SK-N-SH (cell line): ENCODE results near the gene TBCEL.

Experiments used
- EP300 ChIP-seq, 2 experiments: IDR thresholded peaks; 2 replicates each; pipeline versions ENCODE4 v1.4.0 to v1.6.1; 2012; ENCODE audit warnings: borderline replicate concordance in 1 of 2, low read depth in 1 of 2, low read length in 1 of 2
- FOSL2 ChIP-seq: IDR thresholded peaks from 2 replicates; pipeline ENCODE4 v1.4.0; 2012; ENCODE audit warnings: low read depth, mild to moderate bottlenecking, moderate library complexity, borderline replicate concordance
- JUND ChIP-seq: IDR thresholded peaks from 2 replicates; pipeline ENCODE4 v1.4.0; 2012
- NFIC ChIP-seq: IDR thresholded peaks from 2 replicates; pipeline ENCODE4 v1.4.0; 2012; ENCODE audit warnings: borderline replicate concordance
- POLR2AphosphoS5 ChIP-seq: IDR thresholded peaks from 2 replicates; pipeline ENCODE4 v1.6.1; 2012; ENCODE audit warnings: low read depth, low read length
- RCOR1 ChIP-seq: fragments of 150-350 bp; IDR thresholded peaks from 2 replicates; pipeline ENCODE4 v1.6.1; 2017; ENCODE audit warnings: antibody characterized with exemption, low read length
- TAF1 ChIP-seq: IDR thresholded peaks from 2 replicates; pipeline ENCODE4 v1.6.1; 2012; ENCODE audit warnings: low read depth, mild to moderate bottlenecking, low read length, moderate library complexity, borderline replicate concordance
- TF ChIP-seq, protein P1 (sequence below): fragments of 200-600 bp; sonication (generic); IDR thresholded peaks from 2 replicates; pipeline ENCODE4 v1.6.1; 2017; ENCODE audit warnings: antibody characterized with exemption, mild to moderate bottlenecking, moderate library complexity
- TF ChIP-seq, protein P2 (sequence below): IDR thresholded peaks from 2 replicates; pipeline ENCODE4 v1.4.0; 2012; ENCODE audit warnings: low read depth
- TF ChIP-seq, protein P3 (sequence below): IDR thresholded peaks from 2 replicates; pipeline ENCODE4 v1.6.1; 2012; ENCODE audit warnings: mild to moderate bottlenecking, low read depth, low read length, moderate library complexity

DNA sequence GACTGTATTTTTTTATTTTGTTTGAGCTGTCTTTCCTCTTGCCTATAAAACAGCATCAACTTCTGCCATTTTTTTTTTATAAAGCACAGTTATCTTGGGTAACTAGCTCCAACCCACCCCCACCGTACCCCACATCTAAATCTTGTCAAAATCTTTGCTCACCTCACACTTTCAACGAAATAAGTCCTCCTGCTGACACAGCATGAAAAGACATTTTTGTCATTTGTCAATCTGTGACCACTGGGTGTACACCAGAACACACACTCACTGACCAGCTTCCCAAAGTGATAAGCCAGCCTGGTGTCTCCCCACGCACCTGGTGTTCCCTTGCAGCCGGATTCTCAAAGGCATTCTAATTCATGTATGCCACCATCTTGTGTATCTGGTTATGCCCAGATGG is 75.5 kb downstream of the TBCEL start:
- TF ChIP-seq, protein P1, sequence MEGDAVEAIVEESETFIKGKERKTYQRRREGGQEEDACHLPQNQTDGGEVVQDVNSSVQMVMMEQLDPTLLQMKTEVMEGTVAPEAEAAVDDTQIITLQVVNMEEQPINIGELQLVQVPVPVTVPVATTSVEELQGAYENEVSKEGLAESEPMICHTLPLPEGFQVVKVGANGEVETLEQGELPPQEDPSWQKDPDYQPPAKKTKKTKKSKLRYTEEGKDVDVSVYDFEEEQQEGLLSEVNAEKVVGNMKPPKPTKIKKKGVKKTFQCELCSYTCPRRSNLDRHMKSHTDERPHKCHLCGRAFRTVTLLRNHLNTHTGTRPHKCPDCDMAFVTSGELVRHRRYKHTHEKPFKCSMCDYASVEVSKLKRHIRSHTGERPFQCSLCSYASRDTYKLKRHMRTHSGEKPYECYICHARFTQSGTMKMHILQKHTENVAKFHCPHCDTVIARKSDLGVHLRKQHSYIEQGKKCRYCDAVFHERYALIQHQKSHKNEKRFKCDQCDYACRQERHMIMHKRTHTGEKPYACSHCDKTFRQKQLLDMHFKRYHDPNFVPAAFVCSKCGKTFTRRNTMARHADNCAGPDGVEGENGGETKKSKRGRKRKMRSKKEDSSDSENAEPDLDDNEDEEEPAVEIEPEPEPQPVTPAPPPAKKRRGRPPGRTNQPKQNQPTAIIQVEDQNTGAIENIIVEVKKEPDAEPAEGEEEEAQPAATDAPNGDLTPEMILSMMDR: no peak
- TF ChIP-seq EP300 (IDR thresholded peaks at IDR 0.05; ENCODE audit: borderline replicate concordance in 1 of 2, low read depth in 1 of 2, low read length in 1 of 2) (no peak), TAF1 (no peak), NFIC (no peak), RCOR1 (no peak), POLR2AphosphoS5 (no peak), JUND (no peak), FOSL2 (no peak)
- TF ChIP-seq, protein P2, sequence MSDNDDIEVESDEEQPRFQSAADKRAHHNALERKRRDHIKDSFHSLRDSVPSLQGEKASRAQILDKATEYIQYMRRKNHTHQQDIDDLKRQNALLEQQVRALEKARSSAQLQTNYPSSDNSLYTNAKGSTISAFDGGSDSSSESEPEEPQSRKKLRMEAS: no peak
- TF ChIP-seq, protein P3, sequence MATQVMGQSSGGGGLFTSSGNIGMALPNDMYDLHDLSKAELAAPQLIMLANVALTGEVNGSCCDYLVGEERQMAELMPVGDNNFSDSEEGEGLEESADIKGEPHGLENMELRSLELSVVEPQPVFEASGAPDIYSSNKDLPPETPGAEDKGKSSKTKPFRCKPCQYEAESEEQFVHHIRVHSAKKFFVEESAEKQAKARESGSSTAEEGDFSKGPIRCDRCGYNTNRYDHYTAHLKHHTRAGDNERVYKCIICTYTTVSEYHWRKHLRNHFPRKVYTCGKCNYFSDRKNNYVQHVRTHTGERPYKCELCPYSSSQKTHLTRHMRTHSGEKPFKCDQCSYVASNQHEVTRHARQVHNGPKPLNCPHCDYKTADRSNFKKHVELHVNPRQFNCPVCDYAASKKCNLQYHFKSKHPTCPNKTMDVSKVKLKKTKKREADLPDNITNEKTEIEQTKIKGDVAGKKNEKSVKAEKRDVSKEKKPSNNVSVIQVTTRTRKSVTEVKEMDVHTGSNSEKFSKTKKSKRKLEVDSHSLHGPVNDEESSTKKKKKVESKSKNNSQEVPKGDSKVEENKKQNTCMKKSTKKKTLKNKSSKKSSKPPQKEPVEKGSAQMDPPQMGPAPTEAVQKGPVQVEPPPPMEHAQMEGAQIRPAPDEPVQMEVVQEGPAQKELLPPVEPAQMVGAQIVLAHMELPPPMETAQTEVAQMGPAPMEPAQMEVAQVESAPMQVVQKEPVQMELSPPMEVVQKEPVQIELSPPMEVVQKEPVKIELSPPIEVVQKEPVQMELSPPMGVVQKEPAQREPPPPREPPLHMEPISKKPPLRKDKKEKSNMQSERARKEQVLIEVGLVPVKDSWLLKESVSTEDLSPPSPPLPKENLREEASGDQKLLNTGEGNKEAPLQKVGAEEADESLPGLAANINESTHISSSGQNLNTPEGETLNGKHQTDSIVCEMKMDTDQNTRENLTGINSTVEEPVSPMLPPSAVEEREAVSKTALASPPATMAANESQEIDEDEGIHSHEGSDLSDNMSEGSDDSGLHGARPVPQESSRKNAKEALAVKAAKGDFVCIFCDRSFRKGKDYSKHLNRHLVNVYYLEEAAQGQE: no peak
